Measurements from ENCODE around the gene CIAO2B. TPM values are rescaled to one million over a fixed set of nuclear protein-coding genes. Genes with fewer than 3 reads are reported as not detected.

The CIAO2B gene
- total and polyA plus RNA-seq, 4 donors: 51.1 to 120 (median 86.2) TPM

GRCh38 chr16:66910175-66910940, 23.8 kb downstream of the CIAO2B start:
- H3K27ac ChIP-seq (ENCODE audit: low read depth in 1 of 2, low read length in 2 of 2): no peak overlapping the region
- H3K9me3 ChIP-seq (ENCODE audit: control insufficient read depth in 4 of 4, low read length in 3 of 4): no peaks in the 10 kb centered on the region
- H3K9ac ChIP-seq (ENCODE audit: low read depth in 1 of 2, low read length in 2 of 2): no peak overlapping the region
- 84% methylated on average over 14 of the region's 14 CpGs for WGBS
- no peaks in the 10 kb centered on the region for H3K27me3 ChIP-seq (ENCODE audit: control insufficient read depth in 4 of 4, insufficient read depth in 4 of 4, low read length in 3 of 4)
- H3K36me3 ChIP-seq (ENCODE audit: control insufficient read depth in 4 of 4, insufficient read depth in 3 of 4, low read depth in 1 of 4, low read length in 3 of 4): no peaks in the 10 kb centered on the region
- H3K4me3 ChIP-seq (ENCODE audit: low read depth in 1 of 3, low read length in 3 of 3): no peak overlapping the region
- DNase-seq (ENCODE audit: low spot score): no peak
- TF ChIP-seq JUND (IDR thresholded peaks at IDR 0.05) (no peak), GABPA (IDR thresholded peaks at IDR 0.05 in 1 of 2, conservative IDR thresholded peaks at IDR 0.05 in 1 of 2) (no peak), REST (IDR thresholded peaks at IDR 0.05) (no peak), RAD21 (IDR thresholded peaks at IDR 0.05) (no peak), ZBTB33 (IDR thresholded peaks at IDR 0.05) (no peak), FOXA1 (IDR thresholded peaks at IDR 0.05) (no peak)
- TF ChIP-seq, protein P1, sequence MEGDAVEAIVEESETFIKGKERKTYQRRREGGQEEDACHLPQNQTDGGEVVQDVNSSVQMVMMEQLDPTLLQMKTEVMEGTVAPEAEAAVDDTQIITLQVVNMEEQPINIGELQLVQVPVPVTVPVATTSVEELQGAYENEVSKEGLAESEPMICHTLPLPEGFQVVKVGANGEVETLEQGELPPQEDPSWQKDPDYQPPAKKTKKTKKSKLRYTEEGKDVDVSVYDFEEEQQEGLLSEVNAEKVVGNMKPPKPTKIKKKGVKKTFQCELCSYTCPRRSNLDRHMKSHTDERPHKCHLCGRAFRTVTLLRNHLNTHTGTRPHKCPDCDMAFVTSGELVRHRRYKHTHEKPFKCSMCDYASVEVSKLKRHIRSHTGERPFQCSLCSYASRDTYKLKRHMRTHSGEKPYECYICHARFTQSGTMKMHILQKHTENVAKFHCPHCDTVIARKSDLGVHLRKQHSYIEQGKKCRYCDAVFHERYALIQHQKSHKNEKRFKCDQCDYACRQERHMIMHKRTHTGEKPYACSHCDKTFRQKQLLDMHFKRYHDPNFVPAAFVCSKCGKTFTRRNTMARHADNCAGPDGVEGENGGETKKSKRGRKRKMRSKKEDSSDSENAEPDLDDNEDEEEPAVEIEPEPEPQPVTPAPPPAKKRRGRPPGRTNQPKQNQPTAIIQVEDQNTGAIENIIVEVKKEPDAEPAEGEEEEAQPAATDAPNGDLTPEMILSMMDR (IDR thresholded peaks at IDR 0.05; ENCODE audit: low read depth, low read length, missing input control): no peak
- no peaks in the 10 kb centered on the region for H3K4me1 ChIP-seq (ENCODE audit: control insufficient read depth in 4 of 4, insufficient read depth in 4 of 4, low read length in 3 of 4)

- H3K27ac ChIP-seq (ENCODE audit: low read depth in 1 of 2, low read length in 2 of 2): no peak overlapping the region
- H3K36me3 ChIP-seq (ENCODE audit: control insufficient read depth in 4 of 4, insufficient read depth in 3 of 4, low read depth in 1 of 4, low read length in 3 of 4): no peaks in the 10 kb centered on the region
- no peaks in the 10 kb centered on the region for H3K9me3 ChIP-seq (ENCODE audit: control insufficient read depth in 4 of 4, low read length in 3 of 4)
- H3K4me3 ChIP-seq (ENCODE audit: low read depth in 1 of 3, low read length in 3 of 3): no peak overlapping the region
- H3K4me1 ChIP-seq (ENCODE audit: control insufficient read depth in 4 of 4, insufficient read depth in 4 of 4, low read length in 3 of 4): no peaks in the 10 kb centered on the region
- 94% methylated on average over 14 of the region's 14 CpGs for WGBS
- no peak overlapping the region for H3K9ac ChIP-seq (ENCODE audit: low read depth in 1 of 2, low read length in 2 of 2)
- H3K27me3 ChIP-seq (ENCODE audit: control insufficient read depth in 4 of 4, insufficient read depth in 4 of 4, low read length in 3 of 4): no peaks in the 10 kb centered on the region
- DNase-seq (ENCODE audit: low spot score): no peak
- TF ChIP-seq NR2F2 (IDR thresholded peaks at IDR 0.05): no peak
- no peak for TF ChIP-seq RXRA (IDR thresholded peaks at IDR 0.05)
- TF ChIP-seq, protein P2, sequence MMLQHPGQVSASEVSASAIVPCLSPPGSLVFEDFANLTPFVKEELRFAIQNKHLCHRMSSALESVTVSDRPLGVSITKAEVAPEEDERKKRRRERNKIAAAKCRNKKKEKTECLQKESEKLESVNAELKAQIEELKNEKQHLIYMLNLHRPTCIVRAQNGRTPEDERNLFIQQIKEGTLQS (IDR thresholded peaks at IDR 0.05): no peak
- TF ChIP-seq FOXA2 (IDR thresholded peaks at IDR 0.05): no peak
- no peak for TF ChIP-seq RAD21 (IDR thresholded peaks at IDR 0.05)
- TF ChIP-seq GABPA (IDR thresholded peaks at IDR 0.05 in 1 of 2, conservative IDR thresholded peaks at IDR 0.05 in 1 of 2): no peak
- no peak for TF ChIP-seq JUND (IDR thresholded peaks at IDR 0.05)
- TF ChIP-seq EGR1 (IDR thresholded peaks at IDR 0.05; ENCODE audit: low read depth in 2 of 2): no peak
- no peak for TF ChIP-seq FOXA1 (IDR thresholded peaks at IDR 0.05)
- no peak for TF ChIP-seq REST (IDR thresholded peaks at IDR 0.05)
- TF ChIP-seq, protein P1 (IDR thresholded peaks at IDR 0.05; ENCODE audit: low read depth, low read length, missing input control): no peak
- TF ChIP-seq TAF1 (conservative IDR thresholded peaks at IDR 0.05): no peak
- no peak for TF ChIP-seq MAX (IDR thresholded peaks at IDR 0.05)
Measured at GRCh38 chr16:66908762-66909559, 25.2 kb downstream of the CIAO2B start.

All from liver (tissue), 9 donors.